IMR-90 (cell line): ENCODE measurements around the gene STAC. TPM values are rescaled to one million over a fixed set of nuclear protein-coding genes. Genes with fewer than 3 reads are reported as not detected.

ENCODE experiments used
- ATAC-seq: fragments of 200-7000 bp; cut with Tn5 transposase; 2 replicates; pipeline ENCODE4 v1.9.1; 2020; ENCODE audit warnings: low read depth, mild to moderate bottlenecking, moderate library complexity
- BruUV-seq: library from RNA; stranded (reverse); fragments of 400-500 nt; replicated peaks from 2 replicates; lab custom pipeline; 2021; lab: Mats Ljungman, UMichigan
- CTCF ChIA-PET: fragments of 300-600 bp; formaldehyde crosslinking; extraction: SDS; loops from one replicate; lab custom pipeline; 2021; ENCODE audit warnings: antibody characterized with exemption; lab: Yijun Ruan, JAX
- POLR2A ChIA-PET: fragments of 300-600 bp; sonication (Branson Sonifier 250); formaldehyde crosslinking; loops from one replicate; lab custom pipeline; 2022; ENCODE audit warnings: antibody characterized with exemption; ENCODE audit not compliant: unreplicated experiment; lab: Charles Lee
- DNase-seq: peaks from one replicate; pipeline ENCODE4 v3.0.0; 2013
- H2AFZ ChIP-seq: replicated peaks from 2 replicates; pipeline ENCODE3; 2013; ENCODE audit warnings: low read length, mild to moderate bottlenecking; ENCODE audit not compliant: poor library complexity
- H2AK5ac ChIP-seq: 2 replicates; pipeline ENCODE4 v1.6.1; 2013; ENCODE audit warnings: low read depth, low read length, inconsistent platforms
- H2AK9ac ChIP-seq: replicated peaks from 2 replicates; pipeline ENCODE3; 2013; ENCODE audit warnings: mild to moderate bottlenecking, low read depth, low read length, moderate library complexity; ENCODE audit not compliant: poor library complexity
- H2BK120ac ChIP-seq: 2 replicates; pipeline ENCODE4 v1.6.1; 2013; ENCODE audit warnings: low read depth, low read length, inconsistent platforms
- H2BK15ac ChIP-seq: 3 replicates; pipeline ENCODE4 v1.6.1; 2013; ENCODE audit warnings: low read depth, low read length, inconsistent platforms
- H2BK20ac ChIP-seq: 2 replicates; pipeline ENCODE4 v1.6.1; 2013; ENCODE audit warnings: low read depth, mild to moderate bottlenecking, inconsistent platforms, low read length, moderate library complexity
- H2BK5ac ChIP-seq: 2 replicates; pipeline ENCODE4 v1.6.1; 2013; ENCODE audit warnings: mild to moderate bottlenecking, low read depth, low read length, inconsistent platforms; ENCODE audit not compliant: poor library complexity, severe bottlenecking
- H3K14ac ChIP-seq: replicated peaks from 2 replicates; pipeline ENCODE4 v1.6.1; 2013; ENCODE audit warnings: low read depth, low read length, inconsistent platforms
- H3K18ac ChIP-seq: 2 replicates; pipeline ENCODE4 v1.6.1; 2013; ENCODE audit warnings: low read depth, low read length, control low read depth
- H3K23ac ChIP-seq: 2 replicates; pipeline ENCODE4 v1.6.1; 2013; ENCODE audit warnings: low read depth, low read length, inconsistent platforms
- H3K27ac ChIP-seq: 2 replicates; pipeline ENCODE4 v1.5.1; 2013; ENCODE audit warnings: mild to moderate bottlenecking, control low read depth, low read length; ENCODE audit not compliant: insufficient read depth
- H3K27me3 ChIP-seq: 2 replicates; pipeline ENCODE4 v1.6.1; 2013; ENCODE audit warnings: low read length; ENCODE audit not compliant: control insufficient read depth, insufficient read depth
- H3K36me3 ChIP-seq: 2 replicates; pipeline ENCODE4 v1.6.1; 2013; ENCODE audit warnings: low read length, mixed read lengths; ENCODE audit not compliant: control insufficient read depth, insufficient read depth
- H3K4ac ChIP-seq: 2 replicates; pipeline ENCODE4 v1.6.1; 2013; ENCODE audit warnings: low read depth, low read length, inconsistent platforms
- H3K4me1 ChIP-seq: 2 replicates; pipeline ENCODE4 v1.6.1; 2013; ENCODE audit warnings: low read length, mixed read lengths; ENCODE audit not compliant: control insufficient read depth, insufficient read depth
- H3K4me2 ChIP-seq: 2 replicates; pipeline ENCODE4 v1.6.1; 2013; ENCODE audit warnings: low read depth, mild to moderate bottlenecking, control low read depth, low read length, moderate library complexity
- H3K4me3 ChIP-seq: 2 replicates; pipeline ENCODE4 v1.5.1; 2013; ENCODE audit warnings: low read depth, mild to moderate bottlenecking, control low read depth, low read length, moderate library complexity; ENCODE audit not compliant: insufficient read depth
- H3K56ac ChIP-seq: 2 replicates; pipeline ENCODE4 v1.6.1; 2013; ENCODE audit warnings: low read length, inconsistent platforms; ENCODE audit not compliant: insufficient read depth; ENCODE audit errors: extremely low read depth
- H3K79me1 ChIP-seq, 2 experiments: 2 replicates each; pipeline ENCODE4 v1.6.1; 2013; ENCODE audit warnings: low read length in 2 of 2, inconsistent platforms in 1 of 2, low read depth in 1 of 2
- H3K9ac ChIP-seq: 2 replicates; pipeline ENCODE4 v1.6.1; 2013; ENCODE audit warnings: low read depth, low read length, control low read depth
- H3K9me1 ChIP-seq: 2 replicates; pipeline ENCODE4 v1.6.1; 2013; ENCODE audit warnings: low read length, inconsistent platforms; ENCODE audit not compliant: insufficient read depth
- H3K9me3 ChIP-seq: 2 replicates; pipeline ENCODE4 v1.6.1; 2013; ENCODE audit warnings: low read length; ENCODE audit not compliant: control insufficient read depth, insufficient read depth
- H4K20me1 ChIP-seq: 2 replicates; pipeline ENCODE4 v1.6.1; 2013; ENCODE audit warnings: low read length, inconsistent platforms; ENCODE audit not compliant: insufficient read depth
- H4K5ac ChIP-seq: 2 replicates; pipeline ENCODE4 v1.6.1; 2013; ENCODE audit warnings: mild to moderate bottlenecking, low read depth, low read length, control low read depth
- H4K8ac ChIP-seq, 2 experiments: 2 replicates each; pipeline ENCODE4 v1.6.1; 2013; ENCODE audit warnings: low read depth in 2 of 2, low read length in 2 of 2, control low read depth in 1 of 2, inconsistent platforms in 1 of 2
- H4K91ac ChIP-seq: 2 replicates; pipeline ENCODE4 v1.6.1; 2013; ENCODE audit warnings: low read depth, low read length, inconsistent platforms; ENCODE audit not compliant: insufficient read depth
- BHLHE40 ChIP-seq: fragments of 150-350 bp; IDR thresholded peaks from 2 replicates; pipeline ENCODE4 v1.6.1; 2016; ENCODE audit warnings: mild to moderate bottlenecking, low read depth, low read length
- CHD1 ChIP-seq: IDR thresholded peaks from 2 replicates; pipeline ENCODE4 v1.6.1; 2012; ENCODE audit warnings: low read depth, low read length, improper control_type of control experiment
- MAZ ChIP-seq: IDR thresholded peaks from 2 replicates; pipeline ENCODE4 v1.6.1; 2012; ENCODE audit warnings: low read depth, mild to moderate bottlenecking, low read length, improper control_type of control experiment, moderate library complexity, borderline replicate concordance
- MXI1 ChIP-seq: IDR thresholded peaks from 2 replicates; pipeline ENCODE4 v1.6.1; 2012; ENCODE audit warnings: low read depth, mild to moderate bottlenecking, low read length, moderate library complexity, borderline replicate concordance
- WGBS, 2 experiments: methylation state at CpG; one replicate each; pipeline versions ENCODE4 v1.1.5 to v1.1.7; 2013; ENCODE audit warnings: missing lambda C conversion rate in 2 of 2; ENCODE audit not compliant: insufficient read length in 1 of 2; ENCODE audit errors: extremely low coverage in 2 of 2; 5-methylcytosine and 5-hydroxymethylcytosine counted together
- dilution Hi-C: fragments of 300-500 bp; cut with HindIII; formaldehyde crosslinking; loops from one replicate; pipeline ENCODE4 v1.14.3; 2018; ENCODE audit warnings: low sequenced_read_pairs; ENCODE audit not compliant: unreplicated experiment
- in situ Hi-C: fragments of 300-500 bp; cut with MboI; formaldehyde crosslinking; loops from 3 replicates; pipeline ENCODE4 v1.14.3; 2019; ENCODE audit warnings: low sequenced_read_pairs, inconsistent platforms, mixed read lengths
- intact Hi-C: fragments of 100-400 bp; cut with micrococcal nuclease; formaldehyde crosslinking; loops from 2 replicates; pipeline ENCODE4 v1.10.0; 2022
- polyA plus RNA-seq, 3 experiments: library from polyadenylated mRNA; depleted of rRNA; stranded (reverse); fragments of >200 nt; gene quantifications; 2 replicates each; pipeline ENCODE4 v1.2.3, GENCODE V29; 2012; ENCODE audit warnings: low replicate concordance in 1 of 3
- total RNA-seq: library from RNA; depleted of rRNA; stranded (reverse); fragments of >200 nt; gene quantifications from 2 replicates; pipeline ENCODE4 v1.2.3, GENCODE V29; 2012

The STAC gene
- total and polyA plus RNA-seq, 2 of the 4 experiments (the other 2 are of a cell fraction): 0.19 to 0.36 TPM

DNA sequence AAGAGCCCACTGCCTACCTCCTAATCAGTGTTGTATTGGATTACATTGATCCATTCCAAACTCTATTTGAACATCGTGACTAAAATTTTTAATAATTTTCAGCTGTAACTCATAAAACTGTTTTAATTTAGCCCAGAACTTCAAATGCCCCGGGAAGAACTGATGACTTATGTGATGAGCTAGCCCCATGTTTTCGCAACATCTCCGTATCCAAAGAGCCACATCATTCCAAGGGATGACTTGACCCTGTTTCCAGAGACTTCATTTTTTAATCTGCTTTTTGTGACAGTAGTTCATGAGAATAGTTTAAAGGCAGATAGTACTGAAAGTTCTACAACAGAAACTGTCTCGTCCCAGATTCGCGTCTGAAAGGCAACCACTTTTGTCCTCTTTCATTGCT, 97.4 kb downstream of the STAC start:
- ChIA-PET CTCF (no interaction called here), POLR2A (no interaction called here)
- no peaks in the 10 kb centered on the region for H3K27me3 ChIP-seq
- H2AFZ ChIP-seq: no peak overlapping the region
- no peak overlapping the region for H2BK5ac ChIP-seq
- no TSS peak for BruUV-seq
- DNase-seq (no peak), ATAC-seq (no peak)
- no peak overlapping the region for H4K91ac ChIP-seq
- no peak overlapping the region for H3K27ac ChIP-seq
- dilution Hi-C loops (no loop called here), in situ Hi-C loops (no loop called here), intact Hi-C loops (no loop called here)
- no peak overlapping the region for H3K18ac ChIP-seq
- no CpG with 5 or more reads among the region's 7 CpGs for WGBS, 2 experiments
- H3K56ac ChIP-seq: no peak overlapping the region
- no peak overlapping the region for H4K5ac ChIP-seq
- H4K8ac ChIP-seq: no peak overlapping the region
- no peak overlapping the region for H3K23ac ChIP-seq
- H2AK5ac ChIP-seq: no peak overlapping the region
- no peak for TF ChIP-seq CHD1
- no peak for TF ChIP-seq MXI1
- no peak for TF ChIP-seq BHLHE40
- TF ChIP-seq MAZ: no peak
- no peak overlapping the region for H3K4me3 ChIP-seq
- no peak overlapping the region for H2BK120ac ChIP-seq
- no peak overlapping the region for H3K9ac ChIP-seq
- no peaks in the 10 kb centered on the region for H3K9me3 ChIP-seq
- H3K79me1 ChIP-seq: no peaks in the 10 kb centered on the region
- no peak overlapping the region for H2AK9ac ChIP-seq
- H3K9me1 ChIP-seq: no peaks in the 10 kb centered on the region
- H3K36me3 ChIP-seq: no peaks in the 10 kb centered on the region
- no peak overlapping the region for H3K14ac ChIP-seq
- no peak overlapping the region for H3K4me2 ChIP-seq
- no peak overlapping the region for H2BK15ac ChIP-seq
- no peaks in the 10 kb centered on the region for H3K4me1 ChIP-seq
- H3K4ac ChIP-seq: no peak overlapping the region
- H4K20me1 ChIP-seq: no peaks in the 10 kb centered on the region
- no peak overlapping the region for H2BK20ac ChIP-seq
